Muscle layer of colon (tissue), 2 donors: Measurements from ENCODE around the gene MOB2.
"Not testable (repeated sequence)": the region's sequence is repeated elsewhere in the genome, so short reads cannot be mapped to it uniquely, and the experiment has no call there.

ENCODE experiments used
- H3K27ac ChIP-seq: one replicate; pipeline ENCODE4 v1.7.0; 2013; ENCODE audit warnings: low read depth, mild to moderate bottlenecking, low read length, moderate library complexity
- H3K27me3 ChIP-seq, 2 donors: one replicate each; pipeline ENCODE4 v1.7.0; 2013; ENCODE audit warnings: low read length in 2 of 2, mild to moderate bottlenecking in 2 of 2; ENCODE audit not compliant: insufficient read depth in 2 of 2, control insufficient read depth in 1 of 2
- H3K36me3 ChIP-seq: one replicate; pipeline ENCODE4 v1.7.0; 2013; ENCODE audit warnings: mild to moderate bottlenecking, low read length; ENCODE audit not compliant: insufficient read depth
- H3K4me1 ChIP-seq: one replicate; pipeline ENCODE4 v1.7.0; 2013; ENCODE audit warnings: mild to moderate bottlenecking, low read length; ENCODE audit not compliant: insufficient read depth
- H3K4me3 ChIP-seq, 2 donors: one replicate each; pipeline ENCODE4 v1.7.0; 2013; ENCODE audit warnings: low read length in 2 of 2, low read depth in 1 of 2, mild to moderate bottlenecking in 1 of 2, moderate library complexity in 1 of 2
- H3K9ac ChIP-seq: one replicate; pipeline ENCODE4 v1.7.0; 2013; ENCODE audit warnings: low read length
- H3K9me3 ChIP-seq: one replicate; pipeline ENCODE4 v1.7.0; 2013; ENCODE audit warnings: mild to moderate bottlenecking, low read length
- donor health status: abdominal sarcoma.
- donor health status: Adenocarcinoma of cecum.

MOB2 gene

DNA sequence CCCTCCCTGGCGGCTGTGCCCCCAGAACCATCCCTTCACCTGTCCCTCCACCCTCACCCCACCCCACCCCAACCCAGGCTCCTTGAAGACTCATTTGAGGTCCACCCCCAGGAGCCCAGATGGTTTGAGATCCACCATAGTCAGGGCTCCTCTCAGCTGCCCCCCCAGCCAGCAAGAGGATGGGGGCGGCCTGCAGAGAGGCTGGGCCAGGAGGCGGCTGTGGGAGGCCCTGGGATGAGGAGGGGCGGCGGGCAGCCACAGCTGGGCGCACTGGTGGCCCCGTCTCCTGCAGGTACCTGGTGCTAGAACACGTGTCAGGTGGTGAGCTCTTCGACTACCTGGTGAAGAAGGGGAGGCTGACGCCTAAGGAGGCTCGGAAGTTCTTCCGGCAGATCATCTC is 46.1 kb downstream of the MOB2 start:
- H3K36me3 ChIP-seq: no peaks in the 10 kb centered on the region
- H3K9ac ChIP-seq: no peak overlapping the region
- no peak overlapping the region for H3K27ac ChIP-seq
- H3K4me3 ChIP-seq: no peak overlapping the region
- no peaks in the 10 kb centered on the region for H3K9me3 ChIP-seq
- no peaks in the 10 kb centered on the region for H3K4me1 ChIP-seq
- H3K27me3 ChIP-seq: peaks cover 0 to 56% of the 10 kb centered on the region in 2 donors

DNA sequence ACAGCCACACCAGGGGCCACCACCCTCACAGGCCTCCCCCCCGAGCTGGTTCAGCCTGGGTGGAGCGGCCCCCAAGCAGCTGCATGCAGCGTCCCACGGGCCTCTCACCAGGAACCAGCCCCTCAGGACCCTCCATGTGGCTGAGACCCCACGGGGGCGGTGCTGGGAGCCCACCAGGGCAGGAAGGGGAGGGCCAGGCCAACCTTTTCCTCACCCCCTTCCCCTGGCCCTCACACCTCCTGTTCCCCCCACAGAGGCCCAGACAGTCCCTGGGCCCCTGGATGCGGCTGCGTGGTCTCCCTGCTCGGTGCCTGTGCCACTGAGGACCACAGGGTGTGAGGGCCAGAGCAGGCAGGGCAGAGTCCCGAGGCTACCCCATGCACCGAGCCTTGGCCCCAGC is 46.5 kb downstream of the MOB2 start:
- no peak overlapping the region for H3K27ac ChIP-seq
- H3K9ac ChIP-seq: no peak overlapping the region
- peaks cover 0 to 56% of the 10 kb centered on the region in 2 donors for H3K27me3 ChIP-seq
- no peaks in the 10 kb centered on the region for H3K9me3 ChIP-seq
- no peak overlapping the region for H3K4me3 ChIP-seq
- no peaks in the 10 kb centered on the region for H3K4me1 ChIP-seq
- no peaks in the 10 kb centered on the region for H3K36me3 ChIP-seq

DNA sequence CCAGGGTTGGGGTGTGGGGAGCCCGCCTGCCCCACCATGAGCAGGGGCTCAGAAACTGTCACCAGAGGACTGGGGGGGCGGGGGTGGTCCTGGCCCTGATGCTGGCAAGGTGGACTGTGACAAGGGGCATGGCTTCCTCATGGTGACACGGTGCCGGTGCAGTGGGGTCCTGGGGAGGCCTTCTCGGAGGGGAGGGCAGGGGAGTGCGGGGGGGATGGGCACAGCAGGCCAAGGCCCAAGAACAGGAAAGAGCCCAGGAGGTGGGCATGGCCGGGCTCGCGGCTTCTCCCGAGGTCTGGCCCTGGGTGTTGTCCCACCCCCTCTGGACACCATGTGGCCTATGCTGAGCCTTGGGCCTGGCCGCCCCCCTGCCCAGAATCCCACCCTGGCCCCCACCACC is 47.2 kb downstream of the MOB2 start:
- Histone ChIP-seq H3K9me3 (no peaks in the 10 kb centered on the region), H3K9ac (no peak overlapping the region), H3K27me3 (peaks cover 0 to 55% of the 10 kb centered on the region in 2 donors), H3K4me3 (no peak overlapping the region), H3K4me1 (no peaks in the 10 kb centered on the region), H3K36me3 (no peaks in the 10 kb centered on the region), H3K27ac (no peak overlapping the region)

DNA sequence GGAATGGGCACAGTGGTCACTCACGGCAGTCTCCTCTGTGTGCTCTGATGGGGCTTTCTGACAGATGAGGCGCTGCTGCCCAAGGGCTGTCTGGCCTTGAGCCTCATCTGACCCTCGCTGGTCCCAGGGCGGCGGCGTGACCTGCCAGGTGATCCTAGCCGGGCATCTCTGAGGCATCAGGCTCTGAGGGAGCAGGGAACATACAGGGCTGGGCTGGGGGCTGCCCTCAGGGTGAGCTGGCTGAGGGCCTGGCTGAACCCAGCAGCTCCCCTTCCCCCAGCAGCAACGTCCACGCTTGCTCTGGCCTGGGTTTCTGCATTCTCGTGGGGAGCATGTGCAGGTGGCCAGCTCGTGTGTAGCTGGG is 47.6 kb downstream of the MOB2 start:
- Histone ChIP-seq H3K4me1 (no peaks in the 10 kb centered on the region), H3K27me3 (peaks cover 0 to 52% of the 10 kb centered on the region in 2 donors)

DNA sequence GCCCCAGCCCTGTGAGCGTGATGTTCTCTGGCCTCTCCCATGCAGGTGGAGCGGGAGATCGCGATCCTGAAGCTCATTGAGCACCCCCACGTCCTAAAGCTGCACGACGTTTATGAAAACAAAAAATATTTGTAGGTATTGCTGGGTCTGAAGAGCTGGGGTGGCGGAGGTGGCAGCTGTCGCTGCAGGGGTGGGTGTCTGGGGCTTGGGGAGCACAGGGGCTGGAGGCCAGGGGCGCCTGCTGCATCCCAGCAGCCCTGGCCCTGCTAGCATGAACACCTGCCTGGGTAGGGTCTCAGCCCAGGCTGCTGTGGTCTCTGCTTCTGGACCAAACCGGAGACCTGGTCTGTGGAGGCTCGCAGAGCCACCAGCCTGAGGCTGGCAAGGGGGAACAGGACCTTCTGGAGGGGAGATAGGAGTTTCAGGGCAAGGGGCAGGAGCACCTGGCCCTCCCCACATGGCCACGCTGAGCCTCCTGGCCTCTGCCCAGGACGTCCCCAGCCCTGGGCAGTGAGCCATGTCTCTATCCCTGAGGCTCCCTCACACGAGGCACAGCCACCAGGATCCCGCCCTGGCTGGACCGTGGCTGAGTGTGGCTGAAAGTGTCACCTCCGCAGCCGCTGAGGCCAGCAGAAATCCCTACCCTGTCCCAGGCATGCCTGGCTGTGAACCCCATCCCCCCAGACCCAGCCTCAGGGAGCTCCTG is 48.2 kb downstream of the MOB2 start:
- no peak overlapping the region for H3K4me3 ChIP-seq
- no peak overlapping the region for H3K27ac ChIP-seq
- no peaks in the 10 kb centered on the region for H3K36me3 ChIP-seq
- no peaks in the 10 kb centered on the region for H3K9me3 ChIP-seq
- no peaks in the 10 kb centered on the region for H3K4me1 ChIP-seq
- peaks cover 0 to 57% of the 10 kb centered on the region in 2 donors for H3K27me3 ChIP-seq
- no peak overlapping the region for H3K9ac ChIP-seq

More for the DNA sequence above, 47.6 kb downstream of the MOB2 start:
- Histone ChIP-seq H3K27ac (no peak overlapping the region), H3K36me3 (no peaks in the 10 kb centered on the region), H3K9me3 (no peaks in the 10 kb centered on the region), H3K4me3 (no peak overlapping the region), H3K9ac (no peak overlapping the region)

DNA sequence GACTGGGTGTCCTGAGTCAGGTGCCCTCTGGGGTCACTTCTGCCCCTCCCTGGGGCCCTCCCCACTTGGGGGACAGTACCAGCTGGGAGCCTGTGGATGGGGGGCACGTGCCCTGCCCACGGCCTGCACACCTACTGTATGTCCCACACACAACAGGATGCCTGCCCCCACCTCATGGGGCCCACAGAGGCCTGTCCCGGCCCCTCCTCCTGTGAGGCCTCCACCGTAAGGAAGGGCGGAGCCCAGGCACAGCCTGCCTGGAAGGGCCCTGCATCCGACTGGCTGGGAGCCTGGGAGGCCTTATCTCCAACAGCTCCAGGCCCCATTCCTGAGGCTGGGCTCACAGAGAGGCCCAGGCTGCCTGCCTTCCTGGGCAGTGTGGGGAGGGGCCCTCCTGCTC is 49.1 kb downstream of the MOB2 start:
- no peak overlapping the region for H3K27ac ChIP-seq
- peaks cover 0 to 53% of the 10 kb centered on the region in 2 donors for H3K27me3 ChIP-seq

DNA sequence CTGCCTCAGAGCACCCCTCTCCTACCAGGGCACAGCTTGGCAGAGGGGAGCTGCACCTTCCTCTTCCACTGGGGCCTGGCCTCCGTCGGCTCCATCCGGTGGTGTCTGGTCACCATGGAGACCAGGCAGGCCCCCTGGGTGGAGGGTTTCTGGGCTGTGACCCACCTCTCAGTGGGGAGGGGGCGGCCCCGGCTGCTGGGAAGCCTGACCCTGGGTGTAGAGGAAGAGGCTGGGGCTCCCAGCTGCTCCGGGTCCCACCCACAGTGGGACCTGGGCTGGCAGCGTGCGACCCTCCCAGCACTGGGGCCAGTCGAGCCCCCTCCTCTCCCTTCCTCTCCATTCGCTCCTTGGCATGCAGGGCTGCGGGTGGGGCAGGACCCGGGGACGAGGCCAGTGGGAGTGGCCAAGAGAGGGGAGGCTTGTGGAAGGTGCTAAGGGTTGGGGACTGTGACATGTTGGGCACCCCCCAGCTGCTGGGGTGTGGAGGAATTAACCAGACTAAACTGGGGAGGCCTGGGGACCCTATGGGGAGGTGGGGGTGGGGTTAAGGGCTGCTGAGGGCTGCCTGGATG is 50.0 kb downstream of the MOB2 start:
- no peaks in the 10 kb centered on the region for H3K9me3 ChIP-seq
- no peak overlapping the region for H3K27ac ChIP-seq
- peaks cover 0 to 51% of the 10 kb centered on the region in 2 donors for H3K27me3 ChIP-seq
- H3K36me3 ChIP-seq: no peaks in the 10 kb centered on the region
- H3K9ac ChIP-seq: no peak overlapping the region
- no peak overlapping the region for H3K4me3 ChIP-seq
- H3K4me1 ChIP-seq: no peaks in the 10 kb centered on the region

More for the DNA sequence above, 49.1 kb downstream of the MOB2 start:
- no peak overlapping the region for H3K4me3 ChIP-seq
- no peaks in the 10 kb centered on the region for H3K9me3 ChIP-seq
- no peaks in the 10 kb centered on the region for H3K4me1 ChIP-seq
- H3K36me3 ChIP-seq: no peaks in the 10 kb centered on the region
- H3K9ac ChIP-seq: no peak overlapping the region

DNA sequence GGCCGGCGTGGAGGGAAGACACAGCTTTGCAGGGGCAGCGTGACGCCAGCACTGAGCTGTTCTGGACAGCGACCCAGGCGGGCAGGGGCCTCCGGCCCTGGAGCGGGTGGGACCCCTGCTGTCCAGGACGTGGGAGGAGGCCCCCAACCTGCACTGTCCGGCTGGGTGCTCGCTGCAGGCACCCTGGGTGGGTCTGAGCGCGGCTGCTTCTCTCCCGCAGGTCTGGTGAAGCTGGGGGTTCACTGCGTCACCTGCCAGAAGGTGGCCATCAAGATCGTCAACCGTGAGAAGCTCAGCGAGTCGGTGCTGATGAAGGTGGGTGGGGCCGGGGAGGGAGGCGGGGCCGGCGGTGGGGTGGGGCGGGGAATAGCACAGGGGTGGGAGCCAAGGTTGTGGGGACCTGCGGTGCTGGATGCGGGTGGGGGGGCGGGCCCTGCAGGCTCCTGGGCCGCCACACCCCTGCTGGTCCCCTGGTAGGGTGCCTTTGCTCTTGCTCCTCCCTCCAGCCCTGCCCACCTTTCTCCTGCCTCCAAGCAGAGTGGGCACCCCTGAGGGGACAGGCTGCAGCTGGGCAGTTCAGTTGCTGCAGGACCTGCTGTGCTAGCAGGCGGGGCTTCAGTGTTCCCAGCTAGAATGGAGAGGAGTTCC is 50.6 kb downstream of the MOB2 start:
- Histone ChIP-seq H3K27me3 (peaks cover 0 to 51% of the 10 kb centered on the region in 2 donors), H3K9me3 (no peaks in the 10 kb centered on the region), H3K4me3 (no peak overlapping the region), H3K36me3 (no peaks in the 10 kb centered on the region), H3K9ac (no peak overlapping the region), H3K27ac (no peak overlapping the region), H3K4me1 (no peaks in the 10 kb centered on the region)

DNA sequence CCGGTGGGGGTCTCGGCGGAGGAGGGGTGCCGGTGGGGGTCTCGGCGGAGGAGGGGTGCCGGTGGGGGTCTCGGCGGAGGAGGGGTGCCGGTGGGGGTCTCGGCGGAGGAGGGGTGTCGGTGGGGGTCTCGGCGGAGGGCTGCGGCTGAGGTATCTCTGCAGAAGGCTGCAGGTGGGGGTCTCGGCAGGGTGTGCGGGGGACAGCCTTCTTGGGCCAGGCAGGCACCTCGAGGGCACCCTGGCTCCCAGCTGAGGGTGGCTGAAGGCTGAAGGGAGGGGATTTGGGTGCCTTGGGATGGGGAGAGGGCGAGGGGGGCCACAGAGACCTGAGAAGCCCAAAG is 51.1 kb downstream of the MOB2 start:
- not testable (repeated sequence) for H3K9me3 ChIP-seq, H3K4me3 ChIP-seq, H3K9ac ChIP-seq, H3K27ac ChIP-seq, H3K36me3 ChIP-seq, H3K4me1 ChIP-seq
- H3K27me3 ChIP-seq: peaks cover 0 to 47% of the 10 kb centered on the region in 2 donors

DNA sequence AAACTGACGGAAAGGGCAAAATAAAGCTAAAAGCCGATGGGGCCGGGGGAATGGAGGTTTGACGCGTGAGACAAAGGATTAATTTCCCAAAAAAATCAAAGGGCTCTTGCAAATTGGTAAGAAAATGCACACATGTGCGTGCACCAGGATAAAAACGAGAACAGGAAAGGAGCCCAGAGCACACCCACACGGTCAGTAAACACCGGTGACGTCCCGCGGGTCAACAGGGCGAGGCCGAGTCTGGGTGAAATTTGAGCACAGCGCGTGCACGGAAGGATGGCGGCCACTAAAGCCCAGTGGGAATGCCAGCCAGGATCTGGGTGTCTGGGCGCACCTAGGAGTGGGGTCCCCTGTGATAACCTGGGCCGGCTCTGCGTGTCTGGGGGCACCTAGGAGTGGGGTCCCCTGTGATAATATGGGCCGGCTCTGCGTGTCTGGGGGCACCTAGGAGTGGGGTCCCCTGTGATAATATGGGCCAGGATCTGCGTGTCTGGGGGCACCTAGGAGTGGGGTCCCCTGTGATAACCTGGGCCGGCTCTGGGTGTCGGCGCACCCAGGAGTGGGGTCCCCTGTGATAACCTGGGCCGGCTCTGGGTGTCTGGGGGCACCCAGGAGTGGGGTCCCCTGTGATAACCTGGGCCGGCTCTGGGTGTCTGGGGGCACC is 52.5 kb downstream of the MOB2 start:
- Histone ChIP-seq H3K27ac (no peak overlapping the region), H3K27me3 (peaks cover 0 to 41% of the 10 kb centered on the region in 2 donors), H3K36me3 (no peaks in the 10 kb centered on the region), H3K9me3 (no peaks in the 10 kb centered on the region), H3K9ac (no peak overlapping the region), H3K4me1 (no peaks in the 10 kb centered on the region), H3K4me3 (no peak overlapping the region)

DNA sequence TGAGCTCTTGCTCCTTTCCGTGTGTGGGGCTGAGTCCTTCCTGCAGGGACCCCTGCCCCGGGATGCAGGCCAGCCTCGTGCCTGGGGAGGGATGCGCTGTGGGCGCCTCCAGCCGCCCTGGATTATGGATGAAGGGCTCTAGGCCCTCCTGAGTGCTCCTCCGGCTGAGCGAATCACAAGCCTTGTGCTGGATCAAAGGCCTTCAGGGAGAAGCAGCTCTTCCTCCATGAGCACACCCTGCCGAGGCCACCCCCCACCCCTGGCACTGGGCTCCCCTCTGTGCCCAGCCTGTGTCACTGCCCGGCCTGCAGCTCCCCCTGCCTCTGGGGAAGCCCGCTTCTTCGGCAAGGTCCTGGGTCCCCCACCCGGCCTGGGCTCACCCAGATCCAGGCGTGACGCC is 53.0 kb downstream of the MOB2 start:
- Histone ChIP-seq H3K27me3 (peaks cover 0 to 35% of the 10 kb centered on the region in 2 donors), H3K4me1 (no peaks in the 10 kb centered on the region), H3K9me3 (no peaks in the 10 kb centered on the region), H3K9ac (no peak overlapping the region), H3K4me3 (no peak overlapping the region), H3K36me3 (no peaks in the 10 kb centered on the region), H3K27ac (no peak overlapping the region)
